BLaER1 treated with 17β-estradiol and CSF1 and Interleukin-3, amounts not matched to agents 10 nM and 100 nM (cell line): ENCODE measurements around the gene PITPNM1.

Experiments used
- H3K27ac ChIP-seq, 11 experiments: shearing (Covaris generic); formaldehyde crosslinking; 2 replicates each; pipeline ENCODE4 v1.8.1; 2022
- H3K27me3 ChIP-seq, 11 experiments: shearing (Covaris generic); formaldehyde crosslinking; 2 replicates each; pipeline ENCODE4 v1.8.1; 2022
- H3K36me3 ChIP-seq, 11 experiments: shearing (Covaris generic); formaldehyde crosslinking; 2 replicates each; pipeline ENCODE4 v1.8.1; 2022
- H3K4me1 ChIP-seq, 10 experiments: shearing (Covaris generic); formaldehyde crosslinking; 2 replicates each; pipeline ENCODE4 v1.8.1; 2022
- H3K4me2 ChIP-seq, 11 experiments: shearing (Covaris generic); formaldehyde crosslinking; 2 replicates each; pipeline ENCODE4 v1.8.1; 2022
- H3K4me3 ChIP-seq, 10 experiments: shearing (Covaris generic); formaldehyde crosslinking; 2 replicates each; pipeline ENCODE4 v1.8.1; 2022
- H3K9ac ChIP-seq, 11 experiments: shearing (Covaris generic); formaldehyde crosslinking; 2 replicates each; pipeline ENCODE4 v1.8.1; 2022
- H3K9me3 ChIP-seq, 11 experiments: shearing (Covaris generic); formaldehyde crosslinking; replicated peaks in 1 of 11; 2 replicates each; pipeline ENCODE4 v1.8.1; 2022
- H4K20me1 ChIP-seq, 11 experiments: shearing (Covaris generic); formaldehyde crosslinking; 2 replicates each; pipeline ENCODE4 v1.8.1; 2022
- Cebpa-rat ChIP-seq, 11 experiments: shearing (Covaris generic); IDR thresholded peaks; 2 replicates each; pipeline ENCODE4 v1.8.1; 2022

PITPNM1 gene

GRCh38 chr11:67501854-67502253 is 3.3 kb downstream of the PITPNM1 start:
- H3K27ac ChIP-seq = peak overlapping the region in 1 of 11 experiments; percentile 53; a peak in 1 of 22 replicates
- peak overlapping the region in 3 of 11 experiments; percentile 33 to 37 (median 37); a peak in 4 of 22 replicates for H3K9ac ChIP-seq
- peaks cover 27 to 66% (median 52%) of the 10 kb centered on the region in 11 experiments for H3K36me3 ChIP-seq
- peaks cover 0 to 7% (median 0%) of the 10 kb centered on the region in 11 experiments; a peak in 1 of 22 replicates for H3K9me3 ChIP-seq
- TF ChIP-seq Cebpa-rat (IDR thresholded peaks at IDR 0.05) = no peak
- peaks cover 0 to 13% (median 9%) of the 10 kb centered on the region in 11 experiments; a peak in 9 of 22 replicates for H3K27me3 ChIP-seq
- H3K4me2 ChIP-seq = peak overlapping the region in 6 of 11 experiments; percentile 56 to 100 (median 97); a peak in 12 of 22 replicates
- H3K4me3 ChIP-seq = peak overlapping the region in 1 of 10 experiments; percentile 52; a peak in 1 of 20 replicates
- H3K4me1 ChIP-seq = peaks cover 53 to 65% (median 58%) of the 10 kb centered on the region in 10 experiments
- H4K20me1 ChIP-seq = peaks cover 25 to 85% (median 40%) of the 10 kb centered on the region in 11 experiments; a peak in 21 of 22 replicates

- peak overlapping the region in 4 of 11 experiments; percentile 18 to 37 (median 35); a peak in 5 of 22 replicates for H3K9ac ChIP-seq
- peaks cover 0 to 7% (median 0%) of the 10 kb centered on the region in 11 experiments; a peak in 1 of 22 replicates for H3K9me3 ChIP-seq
- H3K4me2 ChIP-seq = peak overlapping the region; percentile 28 to 100 (median 66); a peak in 18 of 22 replicates
- H4K20me1 ChIP-seq = peaks cover 25 to 87% (median 36%) of the 10 kb centered on the region in 11 experiments; a peak in 21 of 22 replicates
- peak overlapping the region in 3 of 11 experiments; percentile 23 to 53 (median 53); a peak in 4 of 22 replicates for H3K27ac ChIP-seq
- peaks cover 0 to 13% (median 9%) of the 10 kb centered on the region in 11 experiments; a peak in 9 of 22 replicates for H3K27me3 ChIP-seq
- peaks cover 45 to 60% (median 50%) of the 10 kb centered on the region in 10 experiments for H3K4me1 ChIP-seq
- peak; percentile 62 to 97 (median 82); a peak in 19 of 22 replicates for TF ChIP-seq Cebpa-rat (IDR thresholded peaks at IDR 0.05)
- peaks cover 30 to 73% (median 60%) of the 10 kb centered on the region in 11 experiments for H3K36me3 ChIP-seq
- peak overlapping the region in 2 of 10 experiments; percentile 9 to 52; a peak in 3 of 20 replicates for H3K4me3 ChIP-seq
Observed at GRCh38 chr11:67500831-67501715, 4.1 kb downstream of the PITPNM1 start.

GRCh38 chr11:67500484-67500821 is 4.7 kb downstream of the PITPNM1 start:
- Histone ChIP-seq H3K4me2 (peak overlapping the region; percentile 28 to 100 (median 66); a peak in 19 of 22 replicates), H3K4me1 (peaks cover 39 to 55% (median 45%) of the 10 kb centered on the region in 10 experiments), H3K9ac (no peak overlapping the region), H3K27ac (peak overlapping the region in 2 of 11 experiments; percentile 26 to 53; a peak in 2 of 22 replicates), H3K4me3 (no peak overlapping the region), H3K36me3 (peaks cover 36 to 80% (median 66%) of the 10 kb centered on the region in 11 experiments), H4K20me1 (peaks cover 25 to 89% (median 32%) of the 10 kb centered on the region in 11 experiments; a peak in 21 of 22 replicates), H3K9me3 (peaks cover 0 to 7% (median 0%) of the 10 kb centered on the region in 11 experiments; a peak in 1 of 22 replicates), H3K27me3 (peaks cover 0 to 13% (median 9%) of the 10 kb centered on the region in 11 experiments; a peak in 9 of 22 replicates)
- no peak for TF ChIP-seq Cebpa-rat (IDR thresholded peaks at IDR 0.05)

GRCh38 chr11:67499808-67500483 is 5.2 kb downstream of the PITPNM1 start:
- peaks cover 36 to 53% (median 42%) of the 10 kb centered on the region in 10 experiments for H3K4me1 ChIP-seq
- no peak for TF ChIP-seq Cebpa-rat (IDR thresholded peaks at IDR 0.05)
- H3K27ac ChIP-seq = peak overlapping the region in 1 of 11 experiments; percentile 26; a peak in 2 of 22 replicates
- no peak overlapping the region for H3K9ac ChIP-seq
- H3K9me3 ChIP-seq = peaks cover 0 to 7% (median 0%) of the 10 kb centered on the region in 11 experiments; a peak in 1 of 22 replicates
- H3K36me3 ChIP-seq = peaks cover 41 to 85% (median 71%) of the 10 kb centered on the region in 11 experiments
- peaks cover 25 to 91% (median 32%) of the 10 kb centered on the region in 11 experiments; a peak in 21 of 22 replicates for H4K20me1 ChIP-seq
- peak overlapping the region; percentile 28 to 100 (median 66); a peak in 19 of 22 replicates for H3K4me2 ChIP-seq
- peaks cover 0 to 13% (median 9%) of the 10 kb centered on the region in 11 experiments; a peak in 9 of 22 replicates for H3K27me3 ChIP-seq
- H3K4me3 ChIP-seq = no peak overlapping the region

DNA sequence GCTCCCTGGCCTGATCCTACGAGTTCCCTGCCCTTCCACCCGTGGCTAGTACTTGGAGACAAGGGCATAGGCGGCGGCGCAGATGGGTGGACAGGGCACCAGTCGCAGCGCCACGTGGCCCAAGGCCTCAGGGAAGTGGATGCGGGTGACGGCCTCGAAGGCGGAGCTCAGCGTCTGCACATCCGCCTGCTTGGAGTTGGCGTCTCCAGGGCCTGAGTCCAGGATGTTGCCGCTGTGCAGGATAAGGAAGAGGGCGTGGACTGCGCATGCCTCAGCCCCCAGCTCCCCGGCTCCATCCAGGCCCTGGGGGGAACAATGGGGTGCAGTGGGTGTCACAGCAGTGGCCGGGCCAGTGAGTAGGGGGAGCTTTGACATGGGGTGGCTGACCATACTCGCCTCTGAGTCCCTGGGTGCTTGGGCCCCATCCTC is 6.6 kb downstream of the PITPNM1 start:
- TF ChIP-seq Cebpa-rat (IDR thresholded peaks at IDR 0.05) = no peak
- H3K27me3 ChIP-seq = peaks cover 0 to 7% (median 4%) of the 10 kb centered on the region in 11 experiments; a peak in 9 of 22 replicates
- peaks cover 47 to 96% (median 79%) of the 10 kb centered on the region in 11 experiments for H3K36me3 ChIP-seq
- H3K27ac ChIP-seq = no peak overlapping the region
- no peak overlapping the region for H3K4me3 ChIP-seq
- H3K9ac ChIP-seq = no peak overlapping the region
- H3K4me1 ChIP-seq = peaks cover 30 to 48% (median 36%) of the 10 kb centered on the region in 10 experiments
- H3K4me2 ChIP-seq = no peak overlapping the region
- H4K20me1 ChIP-seq = peaks cover 16 to 88% (median 22%) of the 10 kb centered on the region in 11 experiments; a peak in 21 of 22 replicates
- H3K9me3 ChIP-seq = peaks cover 0 to 7% (median 0%) of the 10 kb centered on the region in 11 experiments; a peak in 1 of 22 replicates

- H4K20me1 ChIP-seq = peaks cover 8 to 86% (median 18%) of the 10 kb centered on the region in 11 experiments; a peak in 19 of 22 replicates
- no peak overlapping the region for H3K4me2 ChIP-seq
- peaks cover 53 to 96% (median 86%) of the 10 kb centered on the region in 11 experiments for H3K36me3 ChIP-seq
- TF ChIP-seq Cebpa-rat (IDR thresholded peaks at IDR 0.05) = no peak
- peaks cover 22 to 40% (median 28%) of the 10 kb centered on the region in 10 experiments for H3K4me1 ChIP-seq
- H3K9me3 ChIP-seq = peaks cover 0 to 7% (median 0%) of the 10 kb centered on the region in 11 experiments; a peak in 1 of 22 replicates
- no peak overlapping the region for H3K4me3 ChIP-seq
- no peak overlapping the region for H3K27ac ChIP-seq
- H3K27me3 ChIP-seq = no peaks in the 10 kb centered on the region
- peak overlapping the region in 3 of 11 experiments; percentile 13 to 32 (median 20); a peak in 1 of 22 replicates for H3K9ac ChIP-seq
Observed at GRCh38 chr11:67497656-67498291, 7.4 kb downstream of the PITPNM1 start.

DNA sequence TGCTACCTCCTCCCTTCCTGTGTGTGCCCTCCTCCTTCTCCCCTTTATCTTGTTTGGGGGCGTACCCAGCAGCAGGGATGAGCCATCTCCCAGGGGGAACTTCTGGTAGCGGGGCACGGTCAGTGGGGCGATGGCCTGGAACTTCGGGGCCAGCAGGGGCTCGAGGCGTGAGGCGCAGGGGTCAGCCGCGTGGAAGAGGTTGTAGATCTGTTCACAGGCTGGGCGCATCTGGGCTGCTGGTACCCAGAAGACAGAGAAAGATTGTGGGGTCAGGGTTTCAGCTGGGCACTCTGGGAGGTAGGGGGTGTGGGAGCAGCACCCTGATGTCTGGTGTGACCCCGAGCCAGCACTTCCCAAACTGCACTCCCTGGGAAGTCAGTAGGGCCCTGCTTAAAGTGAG is 9.1 kb downstream of the PITPNM1 start:
- H3K4me3 ChIP-seq = no peak overlapping the region

More for the DNA sequence above, 9.1 kb downstream of the PITPNM1 start:
- Histone ChIP-seq H3K27me3 (no peaks in the 10 kb centered on the region), H4K20me1 (peaks cover 0 to 86% (median 20%) of the 10 kb centered on the region in 11 experiments; a peak in 17 of 22 replicates), H3K27ac (no peak overlapping the region), H3K36me3 (peaks cover 54 to 96% (median 88%) of the 10 kb centered on the region in 11 experiments), H3K9ac (peak overlapping the region in 1 of 11 experiments; percentile 23; a peak in 1 of 22 replicates), H3K9me3 (peaks cover 0 to 7% (median 0%) of the 10 kb centered on the region in 11 experiments; a peak in 1 of 22 replicates), H3K4me1 (peaks cover 11 to 23% (median 12%) of the 10 kb centered on the region in 10 experiments; a peak in 19 of 20 replicates), H3K4me2 (no peak overlapping the region)
- no peak for TF ChIP-seq Cebpa-rat (IDR thresholded peaks at IDR 0.05)
